Subcutaneous adipose tissue (tissue), 4 donors: ENCODE data around the gene ALG2. TPM values are rescaled to one million over a fixed set of nuclear protein-coding genes. Genes with fewer than 3 reads are reported as not detected.

Source experiments
- total RNA-seq, 4 donors: library from RNA; depleted of rRNA; stranded (reverse); fragments of >200 nt; gene quantifications; one replicate each; pipeline ENCODE4 v1.1.0, GENCODE V29; 2016
- TF ChIP-seq, protein P1 (sequence below): fragments of 450-650 bp; IDR thresholded peaks from one replicate; pipeline ENCODE4 v1.5.1; 2016; ENCODE audit warnings: low read depth, mild to moderate bottlenecking, control low read depth, antibody characterized with exemption, moderate library complexity

ALG2 gene
- total RNA-seq, 4 donors from 2014 or later = 17.0 to 39.1 (median 22.4) TPM

- TF ChIP-seq, protein P1, sequence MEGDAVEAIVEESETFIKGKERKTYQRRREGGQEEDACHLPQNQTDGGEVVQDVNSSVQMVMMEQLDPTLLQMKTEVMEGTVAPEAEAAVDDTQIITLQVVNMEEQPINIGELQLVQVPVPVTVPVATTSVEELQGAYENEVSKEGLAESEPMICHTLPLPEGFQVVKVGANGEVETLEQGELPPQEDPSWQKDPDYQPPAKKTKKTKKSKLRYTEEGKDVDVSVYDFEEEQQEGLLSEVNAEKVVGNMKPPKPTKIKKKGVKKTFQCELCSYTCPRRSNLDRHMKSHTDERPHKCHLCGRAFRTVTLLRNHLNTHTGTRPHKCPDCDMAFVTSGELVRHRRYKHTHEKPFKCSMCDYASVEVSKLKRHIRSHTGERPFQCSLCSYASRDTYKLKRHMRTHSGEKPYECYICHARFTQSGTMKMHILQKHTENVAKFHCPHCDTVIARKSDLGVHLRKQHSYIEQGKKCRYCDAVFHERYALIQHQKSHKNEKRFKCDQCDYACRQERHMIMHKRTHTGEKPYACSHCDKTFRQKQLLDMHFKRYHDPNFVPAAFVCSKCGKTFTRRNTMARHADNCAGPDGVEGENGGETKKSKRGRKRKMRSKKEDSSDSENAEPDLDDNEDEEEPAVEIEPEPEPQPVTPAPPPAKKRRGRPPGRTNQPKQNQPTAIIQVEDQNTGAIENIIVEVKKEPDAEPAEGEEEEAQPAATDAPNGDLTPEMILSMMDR = no peak
Observed at GRCh38 chr9:99199938-99200539, 21.7 kb downstream of the ALG2 start.

- TF ChIP-seq, protein P1 = no peak
Observed at GRCh38 chr9:99197987-99198386, 23.8 kb downstream of the ALG2 start.

GRCh38 chr9:99197124-99197630 is 24.6 kb downstream of the ALG2 start:
- TF ChIP-seq, protein P1 = no peak

DNA sequence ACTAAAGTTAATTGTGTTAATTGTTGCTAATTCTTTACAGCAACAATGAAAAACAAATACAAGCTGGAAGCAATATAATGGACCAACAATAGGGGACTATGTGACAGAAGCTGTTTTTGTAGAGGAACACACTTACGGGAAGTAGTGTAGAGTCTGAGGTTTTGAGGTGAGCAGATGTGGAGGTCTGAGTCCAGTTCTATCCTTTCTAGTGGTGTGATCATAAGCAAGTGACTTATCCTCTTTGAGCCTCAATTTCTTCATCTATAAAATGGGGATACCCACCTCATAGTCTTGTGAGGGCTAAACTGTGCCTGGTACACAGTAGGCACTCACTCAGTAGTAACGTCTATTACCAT is 28.3 kb downstream of the ALG2 start:
- TF ChIP-seq, protein P1 = no peak

DNA sequence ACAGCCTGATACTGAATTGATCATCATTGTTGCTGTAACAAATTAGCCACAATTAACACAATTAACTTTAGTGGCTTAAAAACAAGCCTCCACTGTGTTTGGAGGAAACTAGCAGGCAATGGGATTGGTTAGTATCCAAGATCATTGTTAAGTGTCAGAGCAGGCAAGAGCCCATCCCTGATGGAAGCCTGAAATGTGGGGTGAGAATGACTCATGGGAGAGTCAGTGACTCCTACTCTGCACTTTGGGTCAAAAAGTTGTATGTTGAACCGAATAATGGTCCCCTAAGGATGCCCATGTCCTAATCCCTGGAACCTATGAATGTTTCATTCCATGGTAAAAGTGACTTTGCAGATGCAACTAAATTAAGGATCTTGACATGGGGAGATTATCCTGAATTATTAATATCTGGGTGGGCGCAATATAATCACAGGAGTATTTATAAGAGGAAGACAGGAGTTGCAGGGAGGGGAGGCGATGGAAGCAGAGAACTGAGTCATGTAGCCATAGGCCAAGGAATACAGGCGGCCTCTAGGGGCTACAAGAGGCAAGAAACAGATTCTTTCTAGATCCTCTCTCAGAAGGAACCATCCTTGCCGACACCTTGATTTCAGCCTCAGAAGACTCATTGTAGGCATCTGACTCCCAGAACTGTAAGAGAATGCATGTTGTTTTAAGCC is 28.8 kb downstream of the ALG2 start:
- TF ChIP-seq, protein P1 = no peak

DNA sequence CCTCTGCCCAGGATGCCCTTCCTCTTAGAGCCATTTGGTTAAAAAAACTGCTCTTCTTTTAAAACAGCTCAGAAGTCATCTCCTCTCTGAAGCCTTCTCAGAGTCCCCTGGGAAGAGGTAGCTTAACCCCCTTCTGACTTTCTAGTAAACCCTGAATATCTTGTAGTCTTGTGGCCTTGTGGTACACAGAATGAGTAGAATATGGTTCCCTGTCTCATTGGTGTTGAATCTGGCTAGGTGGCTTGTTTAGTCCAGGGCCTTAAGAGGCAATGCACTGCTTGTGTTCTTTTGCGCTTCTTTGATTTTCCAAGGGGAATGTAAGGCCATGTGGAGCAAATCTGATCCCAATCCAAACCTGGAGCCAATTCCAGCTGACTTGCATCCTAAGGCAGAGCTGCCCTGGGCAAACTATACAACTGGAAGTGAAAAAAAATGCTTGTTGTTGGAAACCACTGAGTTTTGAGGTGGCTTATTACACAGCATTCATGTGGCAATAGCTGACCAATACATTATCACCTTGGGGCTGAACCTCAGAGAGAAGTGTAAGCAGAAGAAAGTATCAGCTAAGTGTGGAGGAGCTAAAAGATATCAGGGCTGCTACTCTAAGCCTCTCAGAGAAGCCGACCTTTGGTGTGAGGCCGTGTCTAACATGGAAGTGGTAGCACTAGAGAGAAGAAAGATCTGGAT is 31.0 kb downstream of the ALG2 start:
- TF ChIP-seq, protein P1 = no peak
